WTC11 (cell line): ENCODE results near the gene MAB21L4. TPM values are rescaled to one million over a fixed set of nuclear protein-coding genes. Genes with fewer than 3 reads are reported as not detected.

Source experiments
- ATAC-seq: fragments of 200-7000 bp; cut with Tn5 transposase; 2 replicates; pipeline ENCODE4 v1.10.0; 2021; ENCODE audit warnings: mild to moderate bottlenecking, moderate library complexity
- CTCF ChIA-PET: fragments of 300-600 bp; sonication (Branson Sonifier 250); formaldehyde crosslinking; loops from one replicate; lab custom pipeline; 2021; ENCODE audit warnings: antibody characterized with exemption; lab: Charles Lee
- POLR2A ChIA-PET: fragments of 350-600 bp; sonication (Branson Sonifier 250); formaldehyde crosslinking; loops from one replicate; lab custom pipeline; 2021; ENCODE audit warnings: antibody characterized with exemption; lab: Charles Lee
- DNase-seq: peaks from one replicate; pipeline ENCODE4 v3.0.0; 2021; ENCODE audit warnings: low spot score
- H3K27ac Mint-ChIP-seq: 2 replicates; pipeline ENCODE4 v1.8.0; 2021; ENCODE audit warnings: mixed read lengths
- H3K27me3 Mint-ChIP-seq: 2 replicates; pipeline ENCODE4 v1.8.0; 2021; ENCODE audit warnings: low read depth, mild to moderate bottlenecking, moderate library complexity, mixed read lengths
- H3K36me3 Mint-ChIP-seq: 2 replicates; pipeline ENCODE4 v1.8.0; 2021; ENCODE audit warnings: mixed read lengths
- H3K4me1 Mint-ChIP-seq: 2 replicates; pipeline ENCODE4 v1.8.0; 2022; ENCODE audit warnings: mixed read lengths
- H3K4me3 Mint-ChIP-seq: 2 replicates; pipeline ENCODE4 v1.8.0; 2021; ENCODE audit warnings: mild to moderate bottlenecking, moderate library complexity, mixed read lengths
- H3K9me3 Mint-ChIP-seq: 2 replicates; pipeline ENCODE4 v1.8.0; 2021; ENCODE audit warnings: mixed read lengths
- ATF3 ChIP-seq: sonication (generic); formaldehyde crosslinking; conservative IDR thresholded peaks from 2 replicates; pipeline ENCODE4 v1.8.1; 2022; ENCODE audit warnings: mild to moderate bottlenecking, missing genetic modification reagents
- CBFB ChIP-seq: sonication (generic); formaldehyde crosslinking; IDR thresholded peaks from 2 replicates; pipeline ENCODE4 v1.8.1; 2022; ENCODE audit warnings: mild to moderate bottlenecking, low read depth, missing genetic modification reagents
- CREM ChIP-seq: sonication (generic); formaldehyde crosslinking; IDR thresholded peaks from 2 replicates; pipeline ENCODE4 v1.8.1; 2022; ENCODE audit warnings: mild to moderate bottlenecking, missing genetic modification reagents, moderate library complexity
- E2F1 ChIP-seq: sonication (generic); formaldehyde crosslinking; IDR thresholded peaks from 2 replicates; pipeline ENCODE4 v1.8.0; 2022; ENCODE audit warnings: mild to moderate bottlenecking, missing genetic modification reagents
- E2F5 ChIP-seq: sonication (generic); formaldehyde crosslinking; IDR thresholded peaks from 2 replicates; pipeline ENCODE4 v1.8.1; 2022; ENCODE audit warnings: mild to moderate bottlenecking, moderate library complexity, missing genetic modification reagents
- ERG ChIP-seq: fragments of 250-450 bp; sonication (Bioruptor Pico); IDR thresholded peaks from 2 replicates; pipeline ENCODE4 v1.8.0; 2021; ENCODE audit warnings: mild to moderate bottlenecking
- ETV6 ChIP-seq: sonication (generic); formaldehyde crosslinking; IDR thresholded peaks from 2 replicates; pipeline ENCODE4 v1.8.1; 2022; ENCODE audit warnings: mild to moderate bottlenecking, missing genetic modification reagents
- FOXP1 ChIP-seq: sonication (generic); formaldehyde crosslinking; IDR thresholded peaks from 2 replicates; pipeline ENCODE4 v1.8.0; 2022; ENCODE audit warnings: missing genetic modification reagents, mild to moderate bottlenecking, moderate library complexity, borderline replicate concordance
- IRF2 ChIP-seq: sonication (generic); formaldehyde crosslinking; IDR thresholded peaks from 2 replicates; pipeline ENCODE4 v1.8.0; 2022; ENCODE audit warnings: low read depth, missing genetic modification reagents, borderline replicate concordance
- JAZF1 ChIP-seq: fragments of 250-450 bp; sonication (Bioruptor Pico); IDR thresholded peaks from 2 replicates; pipeline ENCODE4 v1.9.0; 2021; ENCODE audit warnings: moderate library complexity, mild to moderate bottlenecking, inconsistent platforms
- KAT7 ChIP-seq: sonication (generic); formaldehyde crosslinking; IDR thresholded peaks from 2 replicates; pipeline ENCODE4 v1.8.1; 2023; ENCODE audit warnings: missing genetic modification reagents, mild to moderate bottlenecking, borderline replicate concordance
- MAX ChIP-seq: sonication (generic); formaldehyde crosslinking; IDR thresholded peaks from 2 replicates; pipeline ENCODE4 v1.8.0; 2022; ENCODE audit warnings: mild to moderate bottlenecking, missing genetic modification reagents
- MXD4 ChIP-seq: fragments of 250-450 bp; sonication (Bioruptor Pico); IDR thresholded peaks from 2 replicates; pipeline ENCODE4 v1.8.0; 2021; ENCODE audit warnings: mild to moderate bottlenecking, moderate library complexity, borderline replicate concordance
- MYBL2 ChIP-seq: sonication (generic); formaldehyde crosslinking; IDR thresholded peaks from 2 replicates; pipeline ENCODE4 v1.8.1; 2023; ENCODE audit warnings: mild to moderate bottlenecking, moderate library complexity, missing genetic modification reagents
- NFATC4 ChIP-seq: fragments of 250-450 bp; sonication (Bioruptor Pico); IDR thresholded peaks from 2 replicates; pipeline ENCODE4 v1.9.0; 2021; ENCODE audit warnings: mild to moderate bottlenecking
- PREB ChIP-seq: sonication (generic); formaldehyde crosslinking; IDR thresholded peaks from 2 replicates; pipeline ENCODE4 v1.8.1; 2022; ENCODE audit warnings: mild to moderate bottlenecking, missing genetic modification reagents, moderate library complexity, borderline replicate concordance
- PRRX2 ChIP-seq: fragments of 250-450 bp; sonication (Bioruptor Pico); IDR thresholded peaks from 2 replicates; pipeline ENCODE4 v1.8.0; 2021; ENCODE audit warnings: mild to moderate bottlenecking
- RELA ChIP-seq: sonication (generic); formaldehyde crosslinking; IDR thresholded peaks from 2 replicates; pipeline ENCODE4 v1.8.1; 2022; ENCODE audit warnings: missing genetic modification reagents, mild to moderate bottlenecking, borderline replicate concordance
- USF1 ChIP-seq: sonication (generic); formaldehyde crosslinking; IDR thresholded peaks from 2 replicates; pipeline ENCODE4 v1.8.0; 2022; ENCODE audit warnings: mild to moderate bottlenecking, missing genetic modification reagents
- ZBTB43 ChIP-seq: sonication (generic); formaldehyde crosslinking; IDR thresholded peaks from 2 replicates; pipeline ENCODE4 v1.8.1; 2023; ENCODE audit warnings: mild to moderate bottlenecking, missing genetic modification reagents
- ZMAT4 ChIP-seq: fragments of 250-450 bp; sonication (Bioruptor Pico); IDR thresholded peaks from 2 replicates; pipeline ENCODE4 v1.9.0; 2021; ENCODE audit warnings: mild to moderate bottlenecking
- ZNF317 ChIP-seq: sonication (generic); formaldehyde crosslinking; IDR thresholded peaks from 2 replicates; pipeline ENCODE4 v1.8.1; 2023; ENCODE audit warnings: low read depth, mild to moderate bottlenecking, moderate library complexity, missing genetic modification reagents, borderline replicate concordance
- total RNA-seq: library from RNA; stranded (reverse); gene quantifications from 3 replicates; pipeline ENCODE4 v1.2.3, GENCODE V29; 2021

MAB21L4 gene
- total RNA-seq, 1 experiment from 2014 or later, result not detected

GRCh38 chr2:240886023-240886565 is 9.9 kb downstream of the MAB21L4 start (continued):
- no peak for TF ChIP-seq IRF2 (CRISPR knock-in tag)
- TF ChIP-seq MYBL2, result no peak
- TF ChIP-seq FOXP1 (CRISPR knock-in tag), result no peak
- TF ChIP-seq ZNF317 (CRISPR knock-in tag), result no peak
- no peak for TF ChIP-seq CREM (CRISPR knock-in tag)
- no peak for TF ChIP-seq RELA
- no peak for TF ChIP-seq MXD4 (CRISPR knock-in tag)
- TF ChIP-seq JAZF1, result no peak
- TF ChIP-seq ETV6 (CRISPR knock-in tag), result no peak

- Mint-ChIP-seq H3K36me3 (no peaks in the 10 kb centered on the region), H3K4me1 (no peaks in the 10 kb centered on the region), H3K4me3 (no peak overlapping the region), H3K27me3 (no peaks in the 10 kb centered on the region), H3K9me3 (no peaks in the 10 kb centered on the region), H3K27ac (no peak overlapping the region)
- POLR2A ChIA-PET, result no interaction called here
- DNase-seq (no peak), ATAC-seq (no peak)
- CTCF ChIA-PET, result no interaction called here
- TF ChIP-seq E2F1 (CRISPR knock-in tag) (no peak), KAT7 (CRISPR knock-in tag) (no peak), USF1 (CRISPR knock-in tag) (no peak), MAX (CRISPR knock-in tag) (no peak), PRRX2 (CRISPR knock-in tag) (no peak), ERG (CRISPR knock-in tag) (no peak), E2F5 (CRISPR knock-in tag) (no peak), PREB (CRISPR knock-in tag) (no peak), ATF3 (no peak), NFATC4 (CRISPR knock-in tag) (no peak), CBFB (CRISPR knock-in tag) (no peak), ZNF317 (CRISPR knock-in tag) (no peak), ZBTB43 (CRISPR knock-in tag) (no peak), ZMAT4 (CRISPR knock-in tag) (no peak)
Measured at GRCh38 chr2:240885566-240885965, 10.4 kb downstream of the MAB21L4 start.
